ENCODE measurements around the gene VSTM4.
A peak's percentile ranks its signal among the peaks of the same experiment; 100 is the strongest.

VSTM4 gene

GRCh38 chr10:49107111-49107886 lies 8.0 kb downstream of the VSTM4 start:
- DNase-seq, result no peak
- Histone ChIP-seq H3K27me3 (no peaks in the 10 kb centered on the region), H3K4me3 (no peak overlapping the region), H3K4me1 (peaks cover 5 to 88% (median 78%) of the 10 kb centered on the region in 4 donors), H3K36me3 (no peaks in the 10 kb centered on the region), H3K27ac (peak overlapping the region; percentile 67 to 78), H3K9me3 (no peaks in the 10 kb centered on the region)
- no peak for TF ChIP-seq CTCF (IDR thresholded peaks at IDR 0.05)
- intact Hi-C loops (cut with DNase I; ENCODE audit: low total_unique reads), result no loop called here

DNA sequence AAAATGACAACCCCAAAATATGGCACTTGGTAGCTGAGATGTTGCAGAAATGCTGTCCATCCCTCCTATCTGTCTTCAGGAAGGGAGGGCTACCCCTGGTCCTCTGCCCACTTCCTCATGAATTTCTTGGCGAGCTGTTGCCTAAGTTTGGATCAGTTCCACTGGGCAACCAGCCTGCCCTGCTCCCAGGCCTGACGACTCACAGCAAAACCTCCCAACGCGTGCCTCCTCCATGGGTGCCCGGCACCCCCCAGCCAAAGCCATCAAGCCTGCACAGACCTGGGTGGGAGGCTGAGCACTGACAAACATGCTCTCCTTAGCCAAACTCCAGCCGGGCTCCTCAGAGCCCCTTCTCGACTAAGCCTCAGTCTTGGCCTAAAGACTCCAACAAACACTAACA lies 8.9 kb downstream of the VSTM4 start:
- H3K27me3 ChIP-seq, result no peaks in the 10 kb centered on the region
- H3K4me3 ChIP-seq, result no peak overlapping the region
- no peak for TF ChIP-seq CTCF (IDR thresholded peaks at IDR 0.05)
- H3K4me1 ChIP-seq, result peaks cover 5 to 80% (median 70%) of the 10 kb centered on the region in 4 donors
- intact Hi-C loops (cut with DNase I; ENCODE audit: low total_unique reads), result no loop called here
- H3K27ac ChIP-seq, result peak overlapping the region; percentile 67 to 78
- H3K9me3 ChIP-seq, result no peaks in the 10 kb centered on the region
- no peaks in the 10 kb centered on the region for H3K36me3 ChIP-seq
- peak; percentile 70 to 91 for DNase-seq

DNA sequence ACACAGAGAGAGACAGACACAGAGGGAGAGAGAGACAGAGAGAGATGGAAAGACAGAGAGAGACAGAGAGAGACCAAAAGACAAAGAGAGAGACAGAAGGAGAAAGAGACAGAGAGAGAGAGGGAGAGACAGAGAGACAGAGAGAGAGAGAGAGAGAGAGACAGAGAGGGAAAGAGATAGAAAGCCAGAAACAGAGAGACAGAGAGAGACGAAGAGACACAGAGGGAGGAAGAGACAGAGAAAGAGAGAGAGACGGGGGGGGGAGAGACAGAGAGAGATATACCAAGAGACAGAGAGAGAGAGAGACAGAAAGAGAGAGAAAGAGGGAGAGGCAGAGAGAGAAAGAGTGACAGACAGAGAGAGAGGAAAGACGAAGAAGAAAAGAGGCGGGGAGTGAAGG lies 10.2 kb downstream of the VSTM4 start:
- H3K4me3 ChIP-seq, result no peak overlapping the region
- no peaks in the 10 kb centered on the region for H3K9me3 ChIP-seq
- no peaks in the 10 kb centered on the region for H3K27me3 ChIP-seq
- H3K4me1 ChIP-seq, result peaks cover 5 to 66% (median 56%) of the 10 kb centered on the region in 4 donors
- peak overlapping the region; percentile 67 to 78 for H3K27ac ChIP-seq
- TF ChIP-seq CTCF (IDR thresholded peaks at IDR 0.05), result no peak
- intact Hi-C loops (cut with DNase I; ENCODE audit: low total_unique reads), result no loop called here
- DNase-seq, result no peak
- no peaks in the 10 kb centered on the region for H3K36me3 ChIP-seq

DNA sequence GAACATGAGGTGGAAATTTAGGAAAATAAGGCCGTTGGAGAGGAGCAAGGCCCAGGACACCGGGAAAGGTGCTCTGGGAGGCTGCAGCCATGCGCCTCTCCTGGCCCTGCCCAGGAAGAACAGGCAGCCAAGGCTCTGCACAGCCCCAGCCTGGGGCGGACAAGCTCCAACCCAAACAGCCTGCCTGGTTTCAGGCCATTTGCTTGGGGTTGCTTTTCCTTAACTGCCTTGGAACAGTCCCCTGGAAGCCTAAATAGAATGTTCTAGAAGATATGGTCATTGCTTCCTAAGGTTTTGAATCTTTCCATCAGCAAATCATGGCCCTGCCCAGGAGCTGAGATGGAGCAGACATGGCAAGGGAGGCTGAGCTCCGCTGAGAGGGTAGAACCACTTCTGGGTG lies 11.0 kb downstream of the VSTM4 start:
- DNase-seq, result peak in 1 of 2 donors; percentile 85
- H3K4me1 ChIP-seq, result peaks cover 5 to 59% (median 49%) of the 10 kb centered on the region in 4 donors
- no peaks in the 10 kb centered on the region for H3K36me3 ChIP-seq
- intact Hi-C loops (cut with DNase I; ENCODE audit: low total_unique reads), result no loop called here
- H3K27ac ChIP-seq, result peak overlapping the region; percentile 67 to 78
- TF ChIP-seq CTCF (IDR thresholded peaks at IDR 0.05), result peak; percentile 21 to 24
- no peaks in the 10 kb centered on the region for H3K27me3 ChIP-seq
- no peaks in the 10 kb centered on the region for H3K9me3 ChIP-seq
- H3K4me3 ChIP-seq, result no peak overlapping the region

GRCh38 chr10:49103761-49104160 lies 11.6 kb downstream of the VSTM4 start:
- Histone ChIP-seq H3K27ac (peak overlapping the region; percentile 32 to 78), H3K4me1 (peaks cover 5 to 53% (median 44%) of the 10 kb centered on the region in 4 donors), H3K36me3 (no peaks in the 10 kb centered on the region), H3K27me3 (no peaks in the 10 kb centered on the region), H3K4me3 (no peak overlapping the region), H3K9me3 (no peaks in the 10 kb centered on the region)
- TF ChIP-seq CTCF (IDR thresholded peaks at IDR 0.05), result no peak
- intact Hi-C loops (cut with DNase I; ENCODE audit: low total_unique reads), result no loop called here
- DNase-seq, result no peak

All from tibial artery (tissue), 4 donors.